Kidney epithelial cell (primary cell): ENCODE measurements around the gene SORCS2. TPM values are rescaled to one million over a fixed set of nuclear protein-coding genes. Genes with fewer than 3 reads are reported as not detected.

Experiments used
- DNase-seq: peaks from one replicate; pipeline ENCODE4 v3.0.0-alpha.2; 2010; ENCODE audit warnings: low read depth
- H3K27me3 ChIP-seq: 2 replicates; pipeline ENCODE4 v1.6.0; 2011; ENCODE audit warnings: low read length; ENCODE audit not compliant: control insufficient read depth, insufficient read depth
- H3K36me3 ChIP-seq: 2 replicates; pipeline ENCODE4 v1.5.1; 2011; ENCODE audit warnings: low read length; ENCODE audit not compliant: control insufficient read depth, insufficient read depth
- H3K4me3 ChIP-seq: 2 replicates; pipeline ENCODE4 v1.5.1; 2011; ENCODE audit warnings: low read depth, mild to moderate bottlenecking, control low read depth, low read length
- CTCF ChIP-seq: IDR thresholded peaks from 2 replicates; pipeline ENCODE4 v1.5.1; 2011; ENCODE audit warnings: mild to moderate bottlenecking, moderate library complexity, low read length, control low read depth, inconsistent platforms; ENCODE audit not compliant: insufficient read depth, poor library complexity, severe bottlenecking
- total RNA-seq: library from RNA; depleted of rRNA; stranded (reverse); fragments of >200 nt; gene quantifications from 2 replicates; pipeline ENCODE4 v1.2.3, GENCODE V29; 2015

SORCS2 gene
- total RNA-seq, 1 donor from 2014 or later: 1.4 TPM

GRCh38 chr4:7744142-7744804 lies 551.9 kb downstream of the SORCS2 start:
- TF ChIP-seq CTCF: no peak
- Histone ChIP-seq H3K4me3 (no peak overlapping the region), H3K27me3 (no peaks in the 10 kb centered on the region), H3K36me3 (no peaks in the 10 kb centered on the region)
- DNase-seq: no peak

GRCh38 chr4:7745301-7745885 lies 553.1 kb downstream of the SORCS2 start:
- TF ChIP-seq CTCF: no peak
- H3K4me3 ChIP-seq: no peak overlapping the region
- H3K27me3 ChIP-seq: no peaks in the 10 kb centered on the region
- H3K36me3 ChIP-seq: no peaks in the 10 kb centered on the region
- DNase-seq: no peak

- Histone ChIP-seq H3K36me3 (no peaks in the 10 kb centered on the region), H3K4me3 (no peak overlapping the region), H3K27me3 (no peaks in the 10 kb centered on the region)
- no peak for DNase-seq
- no peak for TF ChIP-seq CTCF
Observed at GRCh38 chr4:7746351-7747061, 554.2 kb downstream of the SORCS2 start.

GRCh38 chr4:7747062-7747385 lies 554.7 kb downstream of the SORCS2 start:
- Histone ChIP-seq H3K4me3 (no peak overlapping the region), H3K36me3 (no peaks in the 10 kb centered on the region), H3K27me3 (no peaks in the 10 kb centered on the region)
- DNase-seq: no peak
- TF ChIP-seq CTCF: no peak

GRCh38 chr4:7747566-7747965 lies 555.2 kb downstream of the SORCS2 start:
- no peaks in the 10 kb centered on the region for H3K36me3 ChIP-seq
- TF ChIP-seq CTCF: no peak
- no peak overlapping the region for H3K4me3 ChIP-seq
- no peaks in the 10 kb centered on the region for H3K27me3 ChIP-seq
- no peak for DNase-seq

GRCh38 chr4:7750523-7750922 lies 558.2 kb downstream of the SORCS2 start:
- Histone ChIP-seq H3K4me3 (no peak overlapping the region), H3K36me3 (no peaks in the 10 kb centered on the region), H3K27me3 (no peaks in the 10 kb centered on the region)
- no peak for DNase-seq
- TF ChIP-seq CTCF: no peak
